Keratinocyte (primary cell): ENCODE results near the gene SLX4IP. TPM values are rescaled to one million over a fixed set of nuclear protein-coding genes. Genes with fewer than 3 reads are reported as not detected.
"Not testable (repeated sequence)": the region's sequence is repeated elsewhere in the genome, so short reads cannot be mapped to it uniquely, and the experiment has no call there.

Experiments used
- DNase-seq: peaks from one replicate; pipeline ENCODE4 v3.0.0-alpha.2; 2011; ENCODE audit warnings: low read depth, missing footprints, low spot score
- FAIRE-seq: peaks from 2 replicates; lab custom pipeline; 2011; peaks lifted over from hg19 to GRCh38; lab: Jason Lieb, UNC
- H2AFZ ChIP-seq: 2 replicates; pipeline ENCODE4 v1.6.0; 2012; ENCODE audit warnings: low read length, control low read depth, inconsistent platforms; ENCODE audit not compliant: control insufficient read depth
- H3K27ac ChIP-seq: 2 replicates; pipeline ENCODE4 v1.5.1; 2011; ENCODE audit warnings: low read length; ENCODE audit not compliant: control insufficient read depth, insufficient read depth
- H3K27me3 ChIP-seq: 3 replicates; pipeline ENCODE4 v1.6.0; 2011; ENCODE audit warnings: low read length; ENCODE audit not compliant: control insufficient read depth, insufficient read depth; ENCODE audit errors: extremely low read depth
- H3K36me3 ChIP-seq, 2 experiments: 2 replicates in 1 of 2; 3 replicates in 1 of 2; pipeline ENCODE4 v1.5.1; 2011; ENCODE audit warnings: low read length in 2 of 2, mild to moderate bottlenecking in 1 of 2; ENCODE audit not compliant: control insufficient read depth in 2 of 2, insufficient read depth in 2 of 2; ENCODE audit errors: extremely low read depth in 1 of 2
- H3K4me1 ChIP-seq: 3 replicates; pipeline ENCODE4 v1.5.1; 2011; ENCODE audit warnings: low read length; ENCODE audit not compliant: control insufficient read depth, insufficient read depth; ENCODE audit errors: extremely low read depth
- H3K4me2 ChIP-seq: 3 replicates; pipeline ENCODE4 v1.6.0; 2011; ENCODE audit warnings: low read depth, low read length; ENCODE audit not compliant: control insufficient read depth, insufficient read depth; ENCODE audit errors: extremely low read depth
- H3K4me3 ChIP-seq, 3 experiments: fragments of 200-600 bp in 1 of 3; sonication (generic) in 1 of 3; 2 replicates in 2 of 3; 3 replicates in 1 of 3; pipeline ENCODE4 v1.5.1; 2011 to 2016; ENCODE audit warnings: low read length in 3 of 3, mild to moderate bottlenecking in 3 of 3, control low read depth in 2 of 3, inconsistent platforms in 1 of 3, low read depth in 1 of 3, mixed read lengths in 1 of 3, mixed run types in 1 of 3, moderate library complexity in 1 of 3; ENCODE audit not compliant: control insufficient read depth in 2 of 3, insufficient read depth in 2 of 3; ENCODE audit errors: extremely low read depth in 1 of 3
- H3K79me2 ChIP-seq: 2 replicates; pipeline ENCODE4 v1.6.0; 2012; ENCODE audit warnings: low read length; ENCODE audit not compliant: control insufficient read depth, insufficient read depth
- H3K9ac ChIP-seq: 3 replicates; pipeline ENCODE4 v1.6.0; 2011; ENCODE audit warnings: low read length; ENCODE audit not compliant: control insufficient read depth, insufficient read depth; ENCODE audit errors: extremely low read depth
- H3K9me1 ChIP-seq: 3 replicates; pipeline ENCODE4 v1.6.0; 2011; ENCODE audit warnings: low read length; ENCODE audit not compliant: control insufficient read depth, insufficient read depth; ENCODE audit errors: extremely low read depth
- H3K9me3 ChIP-seq: 2 replicates; pipeline ENCODE4 v1.5.1; 2012; ENCODE audit warnings: low read depth, low read length; ENCODE audit not compliant: control insufficient read depth
- H4K20me1 ChIP-seq: 3 replicates; pipeline ENCODE4 v1.6.0; 2011; ENCODE audit warnings: low read length; ENCODE audit not compliant: control insufficient read depth, insufficient read depth; ENCODE audit errors: extremely low read depth
- CTCF ChIP-seq, 3 experiments: IDR thresholded peaks in 1 of 3; conservative IDR thresholded peaks in 1 of 3; optimal IDR thresholded peaks in 1 of 3; 2 replicates in 2 of 3; 3 replicates in 1 of 3; pipeline versions ENCODE3 to v1.5.1; 2011; ENCODE audit warnings: low read length in 3 of 3, mild to moderate bottlenecking in 3 of 3, moderate library complexity in 2 of 3, control low read depth in 1 of 3, inconsistent platforms in 1 of 3; ENCODE audit not compliant: insufficient read depth in 2 of 3; ENCODE audit errors: extremely low read depth in 1 of 3
- EZH2 ChIP-seq: IDR thresholded peaks from one replicate; pipeline ENCODE4 v1.6.1; 2012; ENCODE audit warnings: inconsistent platforms, mild to moderate bottlenecking, low read length, moderate library complexity
- dilution Hi-C: fragments of 300-500 bp; cut with MboI; formaldehyde crosslinking; loops from one replicate; pipeline ENCODE4 v1.7.0; 2020; ENCODE audit warnings: low sequenced_read_pairs; ENCODE audit not compliant: extremely low pct_ligation_motif_present
- polyA plus RNA-seq, 5 experiments: library from polyadenylated mRNA; depleted of rRNA in 3 of 5; stranded (reverse) in 3 of 5; stranded (forward) in 1 of 5; unstranded in 1 of 5; fragments of >200 nt; gene quantifications; 1 replicate in 1 of 5; 2 replicates in 3 of 5; 3 replicates in 1 of 5; pipeline versions ENCODE4 v1.2.1 to v1.2.3, GENCODE V29; 2011 to 2012; ENCODE audit warnings: missing spikeins in 2 of 5, low read depth in 1 of 5, low replicate concordance in 1 of 5

Gene SLX4IP
- polyA plus RNA-seq, 1 donor (not counting 4 experiments of a cell fraction or from before 2014, with no cell fraction given), result 3.0 TPM

- Histone ChIP-seq H3K36me3 (no peaks in the 10 kb centered on the region), H3K27me3 (no peaks in the 10 kb centered on the region), H3K4me1 (peaks cover 8% of the 10 kb centered on the region), H4K20me1 (no peaks in the 10 kb centered on the region), H3K4me3 (no peak overlapping the region), H3K27ac (no peak overlapping the region), H3K9ac (no peak overlapping the region), H3K9me3 (no peaks in the 10 kb centered on the region), H3K79me2 (no peaks in the 10 kb centered on the region), H3K4me2 (no peak overlapping the region), H3K9me1 (no peaks in the 10 kb centered on the region), H2AFZ (no peak overlapping the region)
- no peak for FAIRE-seq
- dilution Hi-C loops, result no loop called here
- TF ChIP-seq CTCF (optimal IDR thresholded peaks at IDR 0.05 in 1 of 3, IDR thresholded peaks at IDR 0.05 in 1 of 3, conservative IDR thresholded peaks at IDR 0.05 in 1 of 3; ENCODE audit: extremely low read depth in 1 of 3, insufficient read depth in 2 of 3, low read length in 3 of 3) (no peak), EZH2 (no peak)
- DNase-seq, result no peak
Observed at GRCh38 chr20:10613911-10614310, 178.8 kb downstream of the SLX4IP start.

- no peak overlapping the region for H3K27ac ChIP-seq
- TF ChIP-seq CTCF (optimal IDR thresholded peaks at IDR 0.05 in 1 of 3, IDR thresholded peaks at IDR 0.05 in 1 of 3, conservative IDR thresholded peaks at IDR 0.05 in 1 of 3; ENCODE audit: extremely low read depth in 1 of 3, insufficient read depth in 2 of 3, low read length in 3 of 3) (no peak), EZH2 (no peak)
- H3K4me3 ChIP-seq, result no peak overlapping the region
- no peaks in the 10 kb centered on the region for H4K20me1 ChIP-seq
- H3K9me1 ChIP-seq, result no peaks in the 10 kb centered on the region
- H3K9ac ChIP-seq, result no peak overlapping the region
- H3K27me3 ChIP-seq, result no peaks in the 10 kb centered on the region
- peaks cover 21% of the 10 kb centered on the region for H3K4me1 ChIP-seq
- no peaks in the 10 kb centered on the region for H3K79me2 ChIP-seq
- DNase-seq (no peak), FAIRE-seq (no peak)
- dilution Hi-C loops, result no loop called here
- no peak overlapping the region for H2AFZ ChIP-seq
- no peak overlapping the region for H3K4me2 ChIP-seq
- no peaks in the 10 kb centered on the region for H3K36me3 ChIP-seq
- H3K9me3 ChIP-seq, result no peaks in the 10 kb centered on the region
Observed at GRCh38 chr20:10616212-10616611, 181.1 kb downstream of the SLX4IP start.

GRCh38 chr20:10617549-10618133 is 182.5 kb downstream of the SLX4IP start:
- DNase-seq, H3K4me2 ChIP-seq, H3K9me3 ChIP-seq, H3K79me2 ChIP-seq, FAIRE-seq, H3K9me1 ChIP-seq, H3K27ac ChIP-seq, dilution Hi-C loops, H3K4me3 ChIP-seq, H4K20me1 ChIP-seq, H2AFZ ChIP-seq, H3K27me3 ChIP-seq, H3K36me3 ChIP-seq, H3K9ac ChIP-seq: not testable (repeated sequence)
- peaks cover 30% of the 10 kb centered on the region for H3K4me1 ChIP-seq
